ENCODE data around the gene TARP.
A peak's percentile ranks its signal among the peaks of the same experiment; 100 is the strongest.

The TARP gene

DNA sequence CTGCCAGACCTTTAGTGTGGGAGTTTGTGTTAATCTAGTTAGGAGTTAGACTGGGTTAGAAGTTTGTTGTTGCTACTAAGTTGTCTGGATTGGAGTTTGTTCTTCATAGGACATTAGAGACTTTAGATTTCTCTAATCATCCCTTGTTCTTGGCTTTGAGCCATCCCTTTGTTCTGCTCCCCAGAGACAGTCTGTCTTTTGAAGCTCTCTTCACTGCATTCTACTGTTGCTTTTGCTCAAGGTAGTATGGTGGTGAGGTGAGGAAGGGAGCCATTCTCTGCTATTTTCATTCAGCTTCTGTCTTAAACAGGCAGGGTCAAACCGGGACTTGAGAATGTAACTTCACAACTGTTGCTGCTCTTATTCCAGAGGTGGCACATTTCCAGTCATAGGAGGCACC, 10.4 kb upstream of the TARP start:
- Mint-ChIP-seq H3K9me3 (no peaks in the 10 kb centered on the region), H3K4me1 (peaks cover 8% of the 10 kb centered on the region), H3K27me3 (ENCODE audit: low read depth) (no peaks in the 10 kb centered on the region), H3K27ac (peak overlapping the region in 1 of 3 experiments; percentile 40), H3K36me3 (ENCODE audit: low read depth) (no peaks in the 10 kb centered on the region), H3K4me3 (no peak overlapping the region)
- TF ChIP-seq, protein P1, sequence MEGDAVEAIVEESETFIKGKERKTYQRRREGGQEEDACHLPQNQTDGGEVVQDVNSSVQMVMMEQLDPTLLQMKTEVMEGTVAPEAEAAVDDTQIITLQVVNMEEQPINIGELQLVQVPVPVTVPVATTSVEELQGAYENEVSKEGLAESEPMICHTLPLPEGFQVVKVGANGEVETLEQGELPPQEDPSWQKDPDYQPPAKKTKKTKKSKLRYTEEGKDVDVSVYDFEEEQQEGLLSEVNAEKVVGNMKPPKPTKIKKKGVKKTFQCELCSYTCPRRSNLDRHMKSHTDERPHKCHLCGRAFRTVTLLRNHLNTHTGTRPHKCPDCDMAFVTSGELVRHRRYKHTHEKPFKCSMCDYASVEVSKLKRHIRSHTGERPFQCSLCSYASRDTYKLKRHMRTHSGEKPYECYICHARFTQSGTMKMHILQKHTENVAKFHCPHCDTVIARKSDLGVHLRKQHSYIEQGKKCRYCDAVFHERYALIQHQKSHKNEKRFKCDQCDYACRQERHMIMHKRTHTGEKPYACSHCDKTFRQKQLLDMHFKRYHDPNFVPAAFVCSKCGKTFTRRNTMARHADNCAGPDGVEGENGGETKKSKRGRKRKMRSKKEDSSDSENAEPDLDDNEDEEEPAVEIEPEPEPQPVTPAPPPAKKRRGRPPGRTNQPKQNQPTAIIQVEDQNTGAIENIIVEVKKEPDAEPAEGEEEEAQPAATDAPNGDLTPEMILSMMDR (IDR thresholded peaks at IDR 0.05; ENCODE audit: unreplicated experiment in 3 of 3) = no peak

DNA sequence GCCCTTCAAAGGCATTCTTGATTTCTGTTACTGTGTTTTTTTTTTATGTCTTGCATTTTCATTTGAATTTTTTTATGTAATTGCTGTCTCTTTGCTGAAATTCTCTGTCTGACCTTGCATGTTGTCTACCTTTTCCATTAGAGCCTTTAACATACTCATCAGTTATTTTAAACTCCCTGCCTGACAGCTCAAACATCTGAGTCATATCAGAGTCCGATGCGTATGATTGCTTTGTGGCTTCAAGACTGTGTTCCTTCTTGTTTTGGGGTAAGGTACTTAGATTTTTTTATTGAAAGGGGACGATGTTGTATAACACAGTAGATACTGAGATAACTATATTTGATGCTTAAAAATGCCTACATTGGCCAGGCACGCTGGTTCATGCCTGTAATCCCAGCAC, 9.7 kb upstream of the TARP start:
- Mint-ChIP-seq H3K4me3 (no peak overlapping the region), H3K36me3 (ENCODE audit: low read depth) (no peaks in the 10 kb centered on the region), H3K27ac (no peak overlapping the region), H3K4me1 (peaks cover 8% of the 10 kb centered on the region), H3K9me3 (no peaks in the 10 kb centered on the region), H3K27me3 (ENCODE audit: low read depth) (no peaks in the 10 kb centered on the region)
- TF ChIP-seq, protein P1 (IDR thresholded peaks at IDR 0.05; ENCODE audit: unreplicated experiment in 3 of 3) = no peak

DNA sequence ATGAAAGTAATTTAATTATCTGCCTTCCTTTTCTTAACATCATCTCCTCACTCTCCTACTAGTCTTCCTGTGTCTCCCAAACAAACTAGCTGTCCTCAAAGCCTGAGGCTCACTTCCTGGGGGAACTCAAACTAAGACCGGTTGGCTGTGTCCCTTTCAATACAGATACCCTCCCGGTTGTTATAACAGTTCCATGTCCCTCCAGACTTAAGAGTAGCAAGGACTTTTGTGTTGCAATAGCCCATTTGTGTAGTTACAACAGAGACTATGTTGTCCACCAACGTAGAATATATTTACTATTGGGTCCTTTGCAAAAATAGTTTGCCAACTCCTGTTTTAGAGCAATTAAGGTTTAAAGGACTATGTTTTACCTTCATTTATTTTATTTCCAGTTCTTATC, 8.6 kb upstream of the TARP start:
- Mint-ChIP-seq H3K27me3 (ENCODE audit: low read depth) (no peaks in the 10 kb centered on the region), H3K36me3 (ENCODE audit: low read depth) (no peaks in the 10 kb centered on the region), H3K27ac (no peak overlapping the region), H3K4me1 (peaks cover 8% of the 10 kb centered on the region), H3K9me3 (no peaks in the 10 kb centered on the region), H3K4me3 (no peak overlapping the region)
- TF ChIP-seq, protein P1 (IDR thresholded peaks at IDR 0.05; ENCODE audit: unreplicated experiment in 3 of 3) = no peak

DNA sequence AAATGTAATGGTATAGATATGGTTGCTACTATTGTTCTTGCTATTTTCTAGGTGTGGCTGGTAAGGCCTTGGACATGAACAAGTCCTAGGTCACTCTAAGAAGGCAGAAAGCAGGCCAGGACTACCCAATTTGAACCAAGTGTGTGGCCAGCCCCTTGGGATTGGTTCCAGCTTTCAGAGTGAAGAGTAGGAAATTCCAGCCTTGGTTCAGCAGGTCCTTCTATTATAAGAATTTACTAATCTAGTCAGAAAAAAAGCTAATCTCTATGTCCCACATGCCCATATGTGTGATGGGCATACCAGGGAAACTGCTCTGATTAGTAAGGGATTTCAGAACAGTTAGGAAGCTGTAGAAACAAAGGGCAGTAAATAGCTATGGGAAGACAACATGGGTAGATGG, 7.8 kb upstream of the TARP start:
- Mint-ChIP-seq H3K4me3 (no peak overlapping the region), H3K27ac (no peak overlapping the region), H3K27me3 (ENCODE audit: low read depth) (no peaks in the 10 kb centered on the region), H3K4me1 (peaks cover 8% of the 10 kb centered on the region), H3K9me3 (no peaks in the 10 kb centered on the region), H3K36me3 (ENCODE audit: low read depth) (no peaks in the 10 kb centered on the region)
- TF ChIP-seq, protein P1 (IDR thresholded peaks at IDR 0.05; ENCODE audit: unreplicated experiment in 3 of 3) = no peak

DNA sequence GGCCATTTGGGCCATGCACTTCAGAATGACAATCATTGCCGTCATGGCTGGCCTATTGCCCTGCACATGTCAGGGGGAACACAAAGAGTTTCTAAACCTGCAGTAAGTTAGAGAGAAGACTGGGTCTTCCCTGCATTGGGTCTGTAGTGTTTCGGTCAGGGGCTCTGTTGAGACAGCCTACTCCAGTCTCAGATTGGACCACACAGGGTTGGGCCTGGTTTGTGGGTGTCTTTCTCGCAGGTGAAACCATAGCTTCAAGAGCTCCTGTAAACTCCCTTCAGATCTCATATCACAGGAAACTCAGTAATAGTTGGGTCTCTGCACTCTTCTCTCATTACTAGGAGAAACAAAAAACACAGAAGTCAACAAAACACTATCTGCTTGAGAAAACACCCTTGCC, 7.3 kb upstream of the TARP start:
- TF ChIP-seq, protein P1 (IDR thresholded peaks at IDR 0.05; ENCODE audit: unreplicated experiment in 3 of 3) = no peak
- Mint-ChIP-seq H3K4me1 (peaks cover 8% of the 10 kb centered on the region), H3K36me3 (ENCODE audit: low read depth) (no peaks in the 10 kb centered on the region), H3K4me3 (no peak overlapping the region), H3K9me3 (no peaks in the 10 kb centered on the region), H3K27me3 (ENCODE audit: low read depth) (no peaks in the 10 kb centered on the region), H3K27ac (no peak overlapping the region)

DNA sequence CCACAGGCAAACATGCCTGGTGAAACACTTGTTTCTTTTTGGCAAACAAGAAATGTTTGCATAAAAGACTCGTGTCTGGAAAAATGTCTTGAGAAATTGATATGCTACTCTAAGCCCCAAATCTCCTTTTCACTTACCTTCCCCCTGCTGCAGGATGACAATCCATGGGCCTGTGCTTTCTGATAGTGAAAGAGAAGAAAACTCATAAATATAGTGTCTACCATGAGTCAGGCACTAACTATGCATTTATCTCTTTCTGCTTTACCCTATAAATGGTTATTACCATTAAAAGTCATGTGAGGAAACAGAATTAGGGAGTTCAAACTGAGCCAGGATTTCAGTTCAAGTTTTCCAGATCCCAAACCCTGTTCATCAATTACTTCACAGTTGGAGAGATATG, 6.6 kb upstream of the TARP start:
- no peaks in the 10 kb centered on the region for H3K36me3 Mint-ChIP-seq (ENCODE audit: low read depth)
- H3K27me3 Mint-ChIP-seq (ENCODE audit: low read depth) = no peaks in the 10 kb centered on the region
- TF ChIP-seq, protein P1 (IDR thresholded peaks at IDR 0.05; ENCODE audit: unreplicated experiment in 3 of 3) = no peak
- no peak overlapping the region for H3K4me3 Mint-ChIP-seq
- no peak overlapping the region for H3K27ac Mint-ChIP-seq
- no peaks in the 10 kb centered on the region for H3K9me3 Mint-ChIP-seq
- peaks cover 8% of the 10 kb centered on the region for H3K4me1 Mint-ChIP-seq

All from nephron (organoid).